Activated T-helper 9 cell treated with anti-CD3 and anti-CD28 coated beads, Interleukin-2, amount 50 U/mL, for 16 hours (primary cell): ENCODE data around the gene CPTP.

Experiments
- DNase-seq: peaks from one replicate; pipeline ENCODE4 v3.0.0-alpha.2; 2020; ENCODE audit warnings: low read depth

CPTP gene

DNA sequence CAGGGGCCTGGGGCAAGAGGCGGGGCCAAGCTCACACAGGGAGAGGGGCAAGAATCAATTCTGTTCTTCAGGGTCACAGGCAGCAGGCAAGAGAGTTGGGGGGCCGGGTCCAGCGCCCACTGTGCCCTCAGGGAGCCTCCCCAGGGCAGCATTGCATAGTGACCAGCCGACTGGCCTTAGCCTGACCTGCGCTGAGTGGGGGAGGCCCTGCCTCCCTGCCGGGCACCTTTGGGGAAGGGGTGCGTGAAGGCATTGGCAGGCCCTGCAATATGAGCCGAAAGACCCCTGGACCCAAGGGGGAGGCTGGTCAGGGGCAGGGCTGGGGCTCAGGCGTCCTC is 32.2 kb upstream of the CPTP start:
- DNase-seq = no peak

DNA sequence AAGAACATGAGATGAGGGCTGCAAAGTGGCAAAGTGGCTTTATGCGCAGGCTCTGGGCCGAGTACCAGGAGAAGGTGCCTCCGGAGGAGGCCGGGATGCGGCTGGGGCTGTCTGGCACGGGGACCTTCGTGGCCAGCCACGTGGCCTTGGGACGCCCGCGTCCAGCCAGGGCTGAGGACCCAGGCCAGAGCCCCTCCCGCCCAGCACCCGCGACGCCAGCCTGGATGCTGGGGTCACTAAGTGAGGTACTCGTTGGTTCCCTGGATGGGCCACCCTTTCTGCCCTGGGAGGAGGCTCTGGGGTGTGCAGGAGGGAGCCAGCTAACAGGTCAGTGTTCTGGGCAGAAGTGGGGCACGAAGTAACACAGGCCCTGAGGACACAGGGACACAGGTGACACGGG is 31.8 kb upstream of the CPTP start:
- DNase-seq = no peak

DNA sequence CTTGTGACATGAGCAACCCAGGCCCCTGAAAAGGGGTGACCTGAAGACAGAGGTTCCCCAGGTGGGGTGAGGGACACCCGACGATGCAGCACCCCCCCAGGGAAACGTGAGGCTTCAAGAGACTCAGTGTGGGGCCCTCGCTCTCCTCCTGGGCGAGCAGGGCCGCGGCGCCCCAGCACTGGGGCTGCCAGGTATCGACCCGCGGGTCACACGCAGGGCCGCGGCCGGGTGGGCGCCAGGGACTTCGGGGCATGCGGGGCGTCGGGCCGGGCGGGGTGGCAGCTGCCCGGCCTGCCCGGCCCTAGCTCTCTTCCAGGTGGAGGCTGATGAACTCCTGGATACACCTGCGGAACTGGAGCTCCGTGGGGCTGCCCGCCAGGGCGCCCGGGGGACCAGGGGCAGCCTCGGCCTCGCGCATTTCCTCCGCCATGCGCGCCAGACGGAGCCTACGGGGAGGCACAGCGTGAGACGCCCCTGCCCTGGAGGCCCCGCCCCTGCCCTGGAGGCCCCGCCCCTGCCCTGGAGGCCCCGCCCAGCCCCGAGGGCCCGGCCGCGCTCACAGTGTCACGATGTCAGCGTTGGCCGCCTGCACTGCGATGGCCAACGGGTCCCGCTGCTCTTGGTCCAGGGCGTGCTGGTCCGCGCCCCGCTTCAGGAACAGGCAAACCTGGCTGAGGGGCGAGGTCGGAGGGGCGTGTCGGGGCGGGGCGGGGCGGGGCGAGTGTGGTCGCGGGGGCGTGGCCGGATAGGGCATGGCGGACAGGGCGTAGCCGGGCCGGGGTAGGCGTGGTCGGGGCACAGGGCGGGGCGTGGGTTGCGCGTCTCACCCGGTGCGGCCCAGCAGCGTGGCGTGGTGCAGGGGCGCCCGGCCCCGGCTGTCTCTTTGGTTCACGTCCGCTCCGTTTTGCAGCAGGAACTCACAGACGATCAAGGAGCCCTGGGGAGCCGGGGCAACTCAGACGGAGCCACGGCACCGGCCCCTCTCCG is 31.0 kb upstream of the CPTP start:
- DNase-seq = no peak

DNA sequence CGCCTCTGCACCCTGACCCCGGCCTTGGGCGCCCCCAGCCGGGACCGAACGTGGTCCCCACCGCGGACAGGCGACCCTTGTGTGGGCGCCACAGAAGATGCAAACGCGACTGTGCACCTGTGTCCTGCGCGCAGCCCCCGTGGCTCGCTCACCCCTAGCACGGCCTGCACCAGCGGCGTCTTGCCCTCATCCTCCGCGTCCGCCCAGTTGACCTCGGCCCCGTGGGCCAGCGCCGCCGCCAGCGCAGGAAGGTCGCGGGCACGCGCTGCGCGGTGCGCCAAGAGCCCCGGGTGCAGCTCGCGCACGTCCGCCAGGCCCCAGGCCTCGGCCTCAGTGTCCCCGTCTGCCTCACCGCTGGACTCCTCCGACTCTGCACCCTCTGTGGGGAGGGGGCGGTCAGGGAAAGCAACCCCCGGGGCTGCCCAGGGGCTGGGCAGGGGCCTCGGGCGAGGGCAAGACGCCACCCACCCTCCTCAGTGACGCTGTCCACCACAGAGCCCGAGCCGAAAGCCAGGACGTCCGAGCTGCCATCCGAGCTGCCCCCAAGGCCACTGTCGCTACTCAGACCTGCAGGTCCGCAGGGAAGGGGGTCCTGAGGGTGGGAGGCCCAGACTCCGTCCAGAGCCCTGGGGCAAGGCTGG is 30.2 kb upstream of the CPTP start:
- DNase-seq = no peak

DNA sequence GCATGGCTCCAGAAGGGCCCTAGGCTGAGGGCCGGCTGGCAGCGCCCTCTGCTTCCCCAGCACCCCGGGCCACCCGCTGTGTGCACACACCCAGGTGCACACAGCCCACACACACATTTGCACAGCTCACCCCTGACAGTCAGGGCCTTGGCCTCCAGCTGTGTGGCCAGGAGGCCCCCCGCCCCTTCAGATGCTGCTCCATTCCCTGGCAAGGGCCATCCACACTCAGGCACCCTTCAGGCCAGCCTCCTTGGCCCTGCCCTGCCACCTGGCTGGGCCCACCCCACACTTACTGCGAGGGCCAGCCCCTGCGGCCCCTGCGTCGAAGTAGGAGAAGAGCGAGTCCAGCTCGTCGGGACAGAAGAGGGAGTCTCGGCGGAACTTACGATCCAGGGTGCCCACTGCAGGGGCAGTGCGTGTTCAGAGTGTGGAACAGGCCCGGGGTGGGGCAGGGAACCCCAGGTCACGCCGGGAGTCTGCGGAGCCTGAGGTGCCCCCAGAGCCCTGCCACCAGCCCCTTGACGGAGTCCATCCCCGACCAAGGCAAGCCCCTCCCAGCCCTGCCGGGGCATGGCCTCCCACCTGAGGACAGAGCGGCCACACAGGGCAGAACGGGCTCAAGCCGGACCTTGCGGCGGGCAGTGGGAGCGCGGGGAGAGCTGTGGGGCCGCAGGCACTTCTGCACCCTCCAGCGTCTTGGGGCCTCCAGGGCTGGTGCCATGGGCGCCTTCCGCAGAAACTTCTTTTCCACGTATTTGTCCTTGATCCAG is 29.3 kb upstream of the CPTP start:
- DNase-seq = no peak

DNA sequence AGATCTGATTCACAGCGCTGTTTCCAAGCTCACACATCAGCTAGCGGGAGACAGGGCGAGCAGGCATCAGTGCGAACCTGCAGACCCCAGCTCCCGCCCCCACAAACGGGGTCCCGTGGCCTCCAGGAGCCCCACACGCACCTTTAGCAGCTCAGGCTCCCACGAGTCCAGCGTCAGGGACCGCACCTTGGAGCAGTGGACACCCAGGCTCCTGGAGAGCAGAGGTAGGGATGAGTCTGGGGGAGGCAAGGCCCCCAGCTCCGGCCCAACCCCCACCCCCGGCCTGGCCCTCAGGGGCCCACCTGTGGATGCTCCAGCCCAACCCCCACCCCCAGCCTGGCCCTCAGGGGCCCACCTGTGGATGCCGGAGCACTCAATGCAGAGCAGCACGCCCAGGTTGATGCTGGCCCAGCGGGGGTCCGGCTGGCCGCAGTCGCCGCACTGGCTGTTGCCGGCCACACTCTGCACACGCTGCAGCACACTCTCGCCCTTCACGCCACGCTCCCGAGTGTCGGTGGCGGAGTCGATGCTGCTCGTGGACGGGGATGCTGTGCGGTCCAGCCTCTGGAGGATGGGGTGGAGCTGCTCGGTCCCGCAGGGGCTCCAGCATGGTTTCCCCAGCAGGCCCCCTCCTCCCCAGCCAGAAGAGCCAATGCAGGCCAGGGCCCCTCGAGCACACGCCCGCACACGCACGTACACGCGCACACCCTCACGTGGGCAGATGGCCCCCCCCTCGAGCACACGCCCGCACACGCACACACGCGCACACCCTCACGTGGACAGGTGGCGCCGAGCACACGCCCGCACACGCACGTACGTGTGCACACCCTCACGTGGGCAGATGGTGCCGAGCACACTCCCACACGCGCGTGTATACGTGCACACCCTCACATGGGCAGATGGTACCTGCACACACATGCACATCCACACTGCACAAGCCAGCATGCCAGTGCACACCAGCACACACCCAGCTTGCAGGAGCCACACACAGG is 28.2 kb upstream of the CPTP start:
- no peak for DNase-seq

DNA sequence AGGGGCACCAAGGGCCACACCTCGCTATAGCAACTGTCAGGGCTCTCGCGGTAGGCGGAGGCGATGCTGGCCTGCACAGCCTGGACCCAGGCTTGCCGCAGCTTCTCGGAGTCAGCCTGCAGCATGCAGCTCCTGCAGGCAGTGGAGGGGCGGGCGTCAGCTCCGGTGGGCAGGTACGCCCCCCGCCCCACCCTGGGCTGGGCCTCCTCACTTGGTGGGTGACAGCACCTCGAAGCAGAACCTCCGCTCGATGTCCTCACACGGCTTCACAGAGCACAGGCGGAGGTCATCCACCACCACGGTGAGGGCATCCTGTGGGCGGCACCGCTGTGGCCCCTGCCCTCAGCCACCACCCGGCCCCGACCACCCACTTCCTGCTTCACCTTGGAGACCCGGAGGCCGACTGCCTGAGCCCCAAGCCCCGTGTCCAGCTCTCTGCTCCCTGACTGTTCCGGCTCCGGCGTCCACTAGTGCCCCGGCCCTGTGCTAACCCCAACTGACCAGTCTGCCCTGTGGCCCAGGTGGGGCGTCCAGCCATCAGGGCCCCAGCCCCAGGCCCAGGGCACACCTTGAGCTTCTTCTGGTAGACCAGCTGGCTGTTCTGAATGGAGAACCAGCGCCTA is 26.7 kb upstream of the CPTP start:
- no peak for DNase-seq

DNA sequence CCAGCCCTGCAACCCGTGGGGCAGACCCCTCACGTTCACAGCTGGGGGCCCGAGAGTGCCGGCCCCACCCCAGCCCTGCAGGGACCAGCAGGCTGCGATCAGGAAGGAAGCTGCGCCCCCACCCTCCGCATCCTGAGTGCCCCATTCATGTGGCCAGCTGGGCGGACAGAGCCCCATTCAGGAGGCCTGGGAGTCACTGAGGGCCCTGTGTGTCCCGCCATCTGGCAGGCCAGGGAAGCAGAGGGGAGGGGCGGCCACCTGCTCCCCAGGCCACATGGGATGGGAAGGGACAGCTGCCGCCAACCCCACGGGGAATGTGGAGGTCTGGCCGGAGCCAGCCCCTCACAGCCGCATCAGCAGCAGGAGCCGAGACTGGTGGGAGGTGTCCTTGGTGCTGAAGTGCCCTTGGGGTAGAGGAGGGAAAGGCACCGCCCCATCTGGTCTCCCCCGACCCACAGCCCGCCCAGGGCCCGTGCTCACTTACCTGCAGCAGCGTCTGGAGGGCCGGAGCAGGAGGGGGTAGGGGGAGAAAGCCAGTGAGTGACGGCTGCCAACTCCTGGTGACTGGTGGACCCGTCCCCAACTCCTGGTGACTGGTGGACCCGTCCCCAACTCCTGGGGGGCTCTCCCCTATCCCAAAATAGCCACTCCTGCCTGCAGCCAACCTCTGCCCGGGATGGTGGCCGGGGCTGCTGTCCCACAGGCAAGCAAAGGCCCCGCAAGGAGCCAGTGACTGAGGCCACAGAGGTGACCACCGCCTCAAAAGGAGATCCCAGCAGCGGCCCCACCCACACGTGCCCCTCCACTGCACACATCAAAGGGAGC is 25.5 kb upstream of the CPTP start:
- DNase-seq = no peak

DNA sequence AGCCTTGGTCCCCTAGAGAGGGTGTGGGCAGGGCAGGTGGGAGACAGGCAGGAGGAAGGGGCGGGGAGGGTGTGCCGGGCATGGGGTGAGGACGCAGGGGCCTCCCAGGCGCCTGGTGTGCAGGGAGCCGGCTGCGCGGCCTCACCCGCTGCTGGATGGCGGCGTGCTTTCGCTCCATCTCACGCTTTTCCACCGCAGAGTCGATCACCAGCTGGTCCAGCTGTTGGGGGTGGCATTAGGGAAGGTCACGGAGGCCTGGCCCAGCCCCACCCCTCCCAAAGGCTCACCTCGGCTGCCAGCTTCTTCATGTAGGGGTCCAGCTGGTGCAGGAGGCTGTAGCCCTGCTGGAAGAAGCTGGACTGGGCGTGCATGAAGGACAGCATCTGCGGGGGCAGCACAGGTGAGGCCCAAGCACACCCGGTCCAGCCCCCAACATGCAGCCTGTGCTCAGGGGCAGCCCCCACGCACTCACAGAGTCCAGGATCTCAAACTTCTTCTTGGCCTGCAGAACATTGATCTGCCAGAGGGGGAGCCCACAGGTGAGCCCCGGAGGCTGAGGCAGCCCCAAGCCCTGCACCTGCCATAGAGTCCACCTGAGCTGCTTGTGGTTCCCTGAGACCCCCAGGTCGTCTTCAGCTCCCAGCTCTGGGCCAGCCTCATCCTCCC is 24.8 kb upstream of the CPTP start:
- DNase-seq = no peak

DNA sequence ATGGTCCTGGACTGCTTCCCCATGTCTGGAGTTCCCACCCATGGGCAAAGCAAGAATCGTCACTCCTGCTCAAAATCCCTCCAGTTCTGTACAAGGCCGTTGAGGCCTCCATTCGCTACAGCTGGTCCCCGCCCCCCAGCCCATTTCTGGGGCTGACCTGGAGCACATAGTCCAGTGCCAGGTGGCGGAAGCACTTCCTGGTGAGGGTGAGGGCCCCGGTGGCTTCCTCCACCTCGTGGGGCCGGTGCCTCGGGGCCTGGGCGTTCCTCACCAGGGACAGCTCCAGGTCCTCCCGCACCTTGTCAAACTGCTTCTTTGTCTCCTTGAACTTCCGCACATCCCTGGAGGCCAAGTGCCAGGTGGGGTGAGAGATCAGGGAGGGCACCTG is 24.3 kb upstream of the CPTP start:
- DNase-seq = no peak

DNA sequence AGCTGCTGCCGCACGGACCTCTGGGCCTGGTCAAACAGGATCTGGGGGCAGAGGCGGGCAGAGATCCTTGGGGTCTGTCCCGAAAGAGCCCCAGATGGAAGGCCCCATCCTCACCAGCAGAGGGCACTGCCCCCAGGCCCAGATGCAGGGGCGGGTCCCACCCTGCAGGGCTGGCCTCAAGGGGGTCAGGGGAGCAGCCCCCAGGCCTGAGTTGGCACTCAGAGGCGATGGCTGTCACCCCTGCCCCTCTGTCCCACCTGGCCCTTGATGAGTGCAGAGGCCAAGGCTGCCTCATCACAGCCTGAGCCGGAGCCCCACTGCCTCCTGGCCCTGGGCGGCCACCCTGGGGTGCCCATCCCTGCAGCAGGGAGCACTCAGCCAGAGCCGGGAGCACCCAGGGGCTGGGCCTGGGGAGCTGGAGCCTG is 22.6 kb upstream of the CPTP start:
- DNase-seq = no peak

DNA sequence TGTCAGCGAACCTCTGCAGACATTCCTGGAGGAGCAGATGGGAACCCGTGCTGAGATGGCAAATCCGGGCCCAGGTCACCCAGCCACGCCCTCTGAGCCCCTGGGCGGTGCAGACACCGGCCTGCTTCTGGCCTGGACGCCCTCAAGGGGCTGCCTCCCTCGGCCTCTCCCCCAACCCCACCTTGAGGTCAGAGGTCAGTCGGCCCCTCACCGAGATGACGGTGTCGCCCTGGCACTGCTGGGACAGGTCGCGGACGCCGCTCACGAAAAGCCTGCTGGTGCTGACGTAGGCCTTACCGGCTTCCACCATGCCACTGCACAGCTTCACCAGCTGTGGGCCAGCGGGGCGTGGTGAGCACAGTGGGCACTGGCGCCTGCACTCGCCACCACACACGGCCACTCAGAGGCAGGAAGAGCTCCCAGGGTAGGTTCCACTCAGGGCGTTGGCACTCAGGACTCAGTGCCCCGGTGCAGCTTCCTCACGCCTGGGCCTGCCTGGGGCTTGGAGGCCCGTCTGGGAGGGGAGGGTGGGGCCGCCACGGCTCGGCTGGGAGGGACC is 21.6 kb upstream of the CPTP start:
- DNase-seq = no peak

DNA sequence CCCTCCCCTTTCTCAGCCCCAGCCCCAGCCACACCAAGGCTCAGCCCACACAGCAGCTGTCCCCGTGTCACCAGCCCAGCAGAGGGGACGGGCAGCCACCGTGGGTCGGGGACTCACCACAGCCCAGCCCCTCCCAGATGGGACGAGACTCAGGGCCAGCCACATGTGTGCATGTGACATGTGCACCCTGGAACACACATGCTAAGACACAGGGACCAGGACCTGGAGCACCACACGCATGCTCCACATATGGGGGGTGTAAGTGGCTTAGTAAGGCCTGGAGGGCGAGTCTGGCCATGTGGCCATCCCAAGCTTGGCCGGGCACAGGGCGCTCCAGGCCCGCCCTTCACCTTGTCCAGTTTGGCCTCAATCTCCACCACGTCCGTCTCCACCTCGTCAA is 20.9 kb upstream of the CPTP start:
- no peak for DNase-seq

DNA sequence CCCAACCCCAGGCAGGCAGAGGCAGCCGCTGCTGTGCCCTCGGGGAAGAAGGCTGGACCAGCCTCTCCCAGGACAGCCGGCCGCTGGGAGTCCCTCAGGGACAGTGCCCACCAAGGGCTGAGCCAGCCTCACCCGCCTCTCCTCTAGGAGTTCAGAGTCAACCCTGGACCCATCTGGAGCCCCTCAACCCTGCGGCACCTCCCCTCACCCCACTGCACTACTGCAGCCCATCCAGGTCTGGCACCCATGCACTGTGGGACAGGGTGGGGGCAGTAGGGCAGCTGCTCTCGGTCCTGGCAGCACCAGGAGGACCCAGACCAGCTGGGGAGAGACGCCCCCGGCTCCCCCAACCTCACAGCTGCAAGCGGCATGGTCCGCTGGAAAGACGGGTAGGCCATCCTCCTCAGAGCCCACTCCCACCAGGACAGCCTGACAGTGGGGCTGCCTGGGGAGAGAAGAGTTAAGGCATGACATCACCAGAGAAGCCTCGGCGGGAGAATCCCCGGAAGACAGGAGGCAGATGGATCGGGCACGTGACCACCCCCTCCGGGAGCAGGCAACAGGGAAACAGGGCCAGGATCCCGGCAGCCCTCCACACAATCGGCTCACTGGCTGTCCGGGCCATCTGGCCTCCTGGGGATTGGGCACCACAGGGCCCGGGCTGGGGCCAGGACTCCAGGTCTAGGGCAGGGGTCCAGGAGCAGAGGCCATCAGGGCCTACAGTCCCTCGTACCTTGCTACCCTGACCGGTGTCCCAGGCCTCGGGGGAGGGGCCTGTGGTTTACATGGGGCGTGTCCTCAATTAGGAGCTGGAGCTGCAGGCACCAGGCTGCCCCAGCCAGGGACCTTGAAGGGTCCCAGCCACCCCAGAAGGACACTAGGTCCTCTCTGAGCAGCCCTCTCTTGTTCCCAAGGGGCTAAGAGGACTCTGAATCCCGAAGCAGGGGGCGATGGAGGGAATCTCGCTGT is 20.0 kb upstream of the CPTP start:
- DNase-seq = no peak

DNA sequence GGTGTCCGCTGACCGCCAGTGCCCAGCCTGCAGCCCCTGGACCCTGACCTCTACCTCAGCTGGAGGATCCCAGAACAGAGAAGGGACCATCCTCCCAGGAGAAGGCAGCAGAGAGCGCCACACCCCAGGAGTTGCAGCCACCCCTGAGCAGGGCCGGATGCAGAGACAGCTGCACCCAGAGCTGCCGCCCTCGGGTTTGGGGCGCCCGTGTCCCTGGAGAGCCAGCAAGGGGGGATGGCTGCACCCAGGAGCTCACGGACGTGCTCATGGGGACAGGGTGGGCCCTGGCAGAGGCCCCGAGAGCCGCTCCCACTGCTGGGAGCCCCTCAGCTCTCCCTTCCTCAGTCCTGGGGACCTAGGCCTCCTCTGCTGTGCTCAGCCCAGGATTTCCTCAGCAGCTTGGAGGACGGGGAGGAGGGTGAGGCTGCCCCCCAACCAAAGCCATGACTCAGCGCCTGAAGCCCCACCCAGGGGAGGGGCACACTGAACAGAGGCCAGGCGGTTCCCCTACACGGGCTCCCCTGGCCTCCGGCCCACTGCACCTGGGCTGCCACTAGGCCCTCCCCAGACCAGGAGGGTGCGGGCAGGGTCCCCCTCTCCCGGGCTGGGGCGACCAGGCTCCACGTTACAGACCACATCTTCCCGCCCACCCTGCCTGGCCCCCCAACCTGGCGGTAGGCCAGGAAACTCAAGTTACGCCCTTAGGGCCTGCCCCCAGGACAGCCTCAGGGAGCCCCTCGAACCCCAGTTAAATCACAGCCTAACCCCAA is 19.1 kb upstream of the CPTP start:
- peak; percentile 41 for DNase-seq

DNA sequence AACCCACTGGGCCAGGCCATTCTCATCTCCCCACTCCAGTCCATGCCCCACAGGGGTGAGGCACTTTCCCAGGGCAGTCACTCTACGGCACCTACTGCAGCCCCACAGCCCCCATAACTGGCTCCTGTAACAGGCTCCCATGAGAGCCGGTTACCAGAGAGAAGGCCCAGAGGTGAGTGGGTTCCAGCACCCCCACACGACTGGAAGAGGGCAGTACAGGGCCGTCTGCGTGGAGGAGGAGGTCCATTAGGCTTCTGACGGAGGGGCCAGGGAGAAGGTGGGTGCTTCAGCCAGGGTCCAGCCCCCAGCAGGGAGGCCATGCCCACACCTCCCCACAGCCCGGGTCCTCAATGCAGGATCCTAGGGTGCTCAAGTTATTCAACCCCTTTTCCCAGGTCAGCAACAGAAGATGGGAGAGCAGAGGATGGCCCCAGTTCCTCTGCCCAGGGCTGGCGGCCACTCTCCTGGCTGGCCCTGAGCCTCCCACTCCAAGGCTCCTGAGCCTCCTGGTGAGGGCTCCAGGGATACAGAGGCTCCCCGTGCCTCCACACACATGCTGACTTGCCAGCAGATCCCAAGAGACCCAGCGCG is 18.4 kb upstream of the CPTP start:
- no peak for DNase-seq

DNA sequence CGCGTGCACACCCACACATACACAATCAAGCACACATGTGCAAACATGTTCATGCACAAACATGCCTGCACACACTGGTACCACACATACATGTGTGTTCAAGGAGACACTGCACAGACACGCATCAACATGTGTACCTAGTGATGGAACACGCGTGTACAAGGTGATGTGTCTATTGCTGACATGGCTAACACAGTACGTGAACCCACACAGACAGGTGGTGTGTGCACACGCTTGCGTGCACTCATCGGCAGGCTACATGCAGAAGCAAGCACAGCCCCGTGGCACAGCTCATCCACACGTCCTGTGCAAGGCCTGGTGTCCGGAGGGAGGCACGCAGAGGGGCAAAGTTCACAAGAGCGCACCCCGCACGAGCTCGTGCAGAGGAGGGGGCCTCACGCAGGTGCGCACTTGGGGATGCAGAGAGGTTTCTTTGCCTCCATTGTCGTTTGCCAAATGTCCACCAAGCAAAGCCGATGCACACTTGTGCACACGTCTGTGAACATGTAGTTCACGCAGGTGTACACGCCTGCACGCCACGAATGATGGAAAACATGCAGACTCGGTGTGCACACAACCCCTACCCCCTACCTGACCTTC is 17.8 kb upstream of the CPTP start:
- no peak for DNase-seq
